Kidney capillary endothelial cell (primary cell): Measurements from ENCODE around the gene SLC28A2.
A peak's percentile ranks its signal among the peaks of the same experiment; 100 is the strongest.
"Not testable (repeated sequence)": the region's sequence is repeated elsewhere in the genome, so short reads cannot be mapped to it uniquely, and the experiment has no call there.

Experiments used
- DNase-seq: peaks from one replicate; pipeline ENCODE4 v3.0.0-alpha.2; 2018; ENCODE audit warnings: low spot score

The SLC28A2 gene

DNA sequence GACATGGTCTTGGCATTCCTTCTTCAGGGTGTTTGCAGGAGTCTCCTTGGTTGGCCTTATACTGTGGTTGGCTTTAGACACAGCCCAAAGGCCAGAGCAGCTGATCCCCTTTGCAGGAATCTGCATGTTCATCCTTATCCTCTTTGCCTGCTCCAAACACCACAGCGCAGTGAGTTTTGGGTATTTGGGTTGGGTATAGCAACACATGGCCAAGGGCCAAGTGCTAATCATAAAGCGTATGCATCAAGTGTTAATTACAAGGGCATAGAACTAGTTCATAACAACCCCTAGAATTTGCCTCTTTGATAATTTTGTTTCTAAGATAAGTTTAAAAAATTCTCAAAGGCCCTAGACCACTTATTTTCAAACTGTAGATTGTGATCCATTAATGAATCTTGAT, 11.8 kb downstream of the SLC28A2 start:
- DNase-seq = no peak

DNA sequence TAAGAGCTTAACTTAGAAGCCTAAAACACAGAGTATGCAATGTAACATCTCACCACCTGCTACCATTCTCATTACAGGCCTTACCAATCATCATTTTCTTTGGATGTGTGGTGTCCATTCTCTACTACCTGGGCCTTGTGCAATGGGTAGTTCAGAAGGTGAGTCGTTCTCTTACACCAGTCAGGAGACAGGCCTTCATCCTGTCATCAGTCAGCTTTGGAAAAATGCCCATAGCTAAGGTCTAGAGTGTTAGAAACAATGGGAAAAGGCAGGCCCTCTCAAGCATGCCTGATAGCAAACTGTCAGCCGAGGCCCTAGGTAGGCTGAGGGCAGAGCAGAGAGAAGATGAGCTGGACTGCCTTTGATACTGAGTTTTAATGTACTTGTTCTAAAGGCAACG, 13.5 kb downstream of the SLC28A2 start:
- no peak for DNase-seq

- DNase-seq = no peak
Observed at GRCh38 chr15:45268135-45268534, 16.1 kb downstream of the SLC28A2 start.

DNA sequence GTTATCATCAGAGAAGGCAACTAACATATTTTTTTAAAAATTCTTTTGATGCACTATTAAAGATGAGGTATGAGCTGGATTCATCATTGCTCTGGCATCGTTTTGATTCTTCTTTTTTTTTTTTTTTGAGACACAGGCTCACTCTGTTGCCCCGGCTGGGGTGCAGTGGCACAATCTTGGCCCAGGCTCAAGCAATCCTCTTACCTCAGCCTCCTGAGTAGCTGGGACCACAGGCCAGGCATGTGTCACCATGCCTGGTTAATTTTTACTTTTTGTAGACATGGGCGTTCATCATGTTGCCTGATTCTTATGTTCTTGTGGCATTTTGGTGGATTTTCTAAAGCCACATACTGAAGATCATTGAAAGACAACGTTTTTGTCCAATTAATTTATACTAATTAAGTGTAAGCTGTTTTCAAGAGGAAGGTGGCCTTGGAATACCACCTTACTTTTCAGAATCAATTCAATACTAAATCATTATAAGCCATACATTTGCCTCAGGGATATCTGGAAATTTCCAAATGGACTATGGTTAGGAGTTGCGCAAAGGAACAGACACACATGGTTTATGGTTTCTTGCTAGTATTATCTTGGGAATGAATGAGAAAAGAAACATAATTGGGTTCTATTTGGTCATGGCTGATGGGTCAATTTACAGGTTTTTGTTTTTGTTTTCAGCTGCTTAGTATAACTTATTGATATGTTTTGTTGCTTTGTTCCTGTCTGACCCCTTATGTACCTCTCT, 22.8 kb downstream of the SLC28A2 start:
- no peak for DNase-seq

- DNase-seq = peak; percentile 20
Observed at GRCh38 chr15:45276831-45277230, 24.8 kb downstream of the SLC28A2 start.

DNA sequence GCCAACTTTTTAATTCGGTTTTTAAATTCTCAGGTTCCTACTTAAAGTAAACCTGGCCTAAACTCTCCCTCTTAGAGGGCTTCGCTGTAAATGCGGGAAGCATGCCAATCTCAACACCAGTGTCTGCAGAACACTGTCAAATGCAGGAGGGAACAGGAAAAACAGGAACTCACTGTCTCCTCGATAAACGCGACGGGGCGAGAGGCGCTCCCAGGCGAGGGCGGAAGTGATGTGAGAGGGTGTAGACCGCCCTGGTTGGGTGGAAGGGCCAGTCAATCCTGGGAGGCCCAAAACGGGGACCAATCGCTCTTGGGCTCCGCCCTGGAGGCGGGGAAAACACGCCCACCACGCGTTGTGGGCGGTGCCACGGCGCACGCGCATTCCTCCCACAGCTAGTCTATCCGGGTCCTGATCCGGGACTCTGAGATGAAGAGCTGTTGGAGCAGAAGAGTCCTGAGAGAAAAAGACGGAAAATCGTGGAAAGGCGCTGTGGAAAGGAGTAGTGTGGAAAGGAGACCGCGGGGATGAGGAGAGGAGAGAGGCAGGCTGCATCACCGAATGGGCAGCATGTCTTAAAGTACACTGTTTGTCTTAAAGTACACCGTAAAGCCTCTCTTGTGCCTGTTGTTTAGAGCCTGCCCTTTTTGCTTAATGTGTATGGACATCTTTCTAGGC, 27.1 kb downstream of the SLC28A2 start:
- peak; percentile 96 for DNase-seq

GRCh38 chr15:45285413-45285812, 33.4 kb downstream of the SLC28A2 start:
- no peak for DNase-seq

DNA sequence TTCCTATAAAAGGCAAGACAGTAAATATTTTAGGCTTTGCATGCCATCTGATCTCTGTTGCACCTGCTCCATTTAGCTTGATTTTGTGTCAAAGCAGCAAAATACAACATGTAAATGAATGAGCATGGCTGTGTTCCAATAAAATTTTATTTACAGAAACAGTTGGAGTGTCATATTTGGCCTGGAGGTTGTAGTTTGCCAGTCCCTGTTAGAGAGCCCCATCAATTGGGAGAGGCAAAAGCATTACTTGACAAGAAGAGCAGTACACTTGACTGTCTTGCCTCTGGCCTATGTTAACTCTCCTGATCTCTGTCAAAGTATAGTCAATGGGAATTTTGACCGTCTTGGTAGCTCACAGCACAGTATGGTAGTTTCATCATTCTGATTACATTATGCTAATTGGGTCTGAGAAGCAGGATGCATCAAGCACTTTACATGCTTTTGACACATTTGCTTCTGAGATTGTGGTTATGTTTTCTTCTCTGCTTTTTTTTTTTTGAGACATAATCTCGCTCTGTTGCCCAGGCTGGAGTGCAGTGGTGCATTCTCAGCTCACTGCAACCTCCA, 35.4 kb downstream of the SLC28A2 start:
- no peak for DNase-seq

DNA sequence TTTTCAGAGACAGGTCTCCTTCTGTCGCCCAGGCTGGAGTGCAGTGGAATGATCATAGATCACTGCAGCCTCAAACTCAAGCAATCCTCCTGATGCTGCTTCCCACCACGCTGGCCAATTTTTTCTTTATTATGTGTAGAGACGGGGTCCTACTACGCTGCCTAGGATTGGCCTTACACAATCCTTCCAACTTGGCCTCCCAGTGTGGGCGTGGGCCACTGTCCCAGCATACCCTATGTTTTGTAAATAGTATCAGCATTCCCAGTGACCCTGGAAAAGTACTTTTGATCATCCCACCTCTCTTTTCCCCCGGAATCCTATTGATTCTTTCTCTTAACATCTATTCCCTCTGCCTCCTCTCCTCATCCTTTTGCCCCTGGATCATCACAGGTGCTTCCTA, 36.9 kb downstream of the SLC28A2 start:
- no peak for DNase-seq

GRCh38 chr15:45291822-45292582, 40.0 kb downstream of the SLC28A2 start:
- DNase-seq = no peak

DNA sequence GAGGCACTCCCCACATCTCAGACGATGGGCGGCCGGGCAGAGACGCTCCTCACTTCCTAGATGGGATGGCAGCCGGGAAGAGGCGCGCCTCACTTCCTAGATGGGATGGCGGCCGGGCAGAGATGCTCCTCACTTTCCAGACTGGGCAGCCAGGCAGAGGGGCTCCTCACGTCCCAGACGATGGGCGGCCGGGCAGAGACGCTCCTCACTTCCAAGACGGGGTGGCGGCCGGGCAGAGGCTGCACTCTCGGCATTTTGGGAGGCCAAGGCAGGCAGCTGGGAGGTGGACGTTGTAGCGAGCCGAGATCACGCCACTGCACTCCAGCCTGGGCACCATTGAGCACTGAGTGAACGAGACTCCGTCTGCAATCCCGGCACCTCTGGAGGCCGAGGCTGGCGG, 41.3 kb downstream of the SLC28A2 start:
- DNase-seq = not testable (repeated sequence)

- DNase-seq = not testable (repeated sequence)
Observed at GRCh38 chr15:45298964-45299378, 46.9 kb downstream of the SLC28A2 start.

DNA sequence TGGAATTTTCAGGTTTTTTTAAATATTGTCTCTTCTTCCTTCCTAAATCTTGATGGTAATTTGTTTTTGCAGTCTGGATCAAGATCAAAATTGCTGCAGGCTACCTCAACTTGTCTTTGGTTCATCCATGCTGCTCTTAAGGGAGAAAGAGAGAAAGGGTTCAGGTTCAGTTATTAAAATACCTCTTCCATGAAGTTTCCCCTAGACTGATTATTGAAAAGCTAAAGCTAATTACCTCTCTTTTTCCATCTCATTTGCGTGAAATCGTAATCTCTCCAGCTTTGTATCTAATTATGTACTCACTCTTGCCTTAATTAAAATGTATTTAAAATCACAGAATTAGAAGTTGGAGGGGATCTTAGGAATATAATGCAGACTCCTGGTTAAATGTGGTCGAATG, 52.7 kb downstream of the SLC28A2 start:
- DNase-seq = no peak

DNA sequence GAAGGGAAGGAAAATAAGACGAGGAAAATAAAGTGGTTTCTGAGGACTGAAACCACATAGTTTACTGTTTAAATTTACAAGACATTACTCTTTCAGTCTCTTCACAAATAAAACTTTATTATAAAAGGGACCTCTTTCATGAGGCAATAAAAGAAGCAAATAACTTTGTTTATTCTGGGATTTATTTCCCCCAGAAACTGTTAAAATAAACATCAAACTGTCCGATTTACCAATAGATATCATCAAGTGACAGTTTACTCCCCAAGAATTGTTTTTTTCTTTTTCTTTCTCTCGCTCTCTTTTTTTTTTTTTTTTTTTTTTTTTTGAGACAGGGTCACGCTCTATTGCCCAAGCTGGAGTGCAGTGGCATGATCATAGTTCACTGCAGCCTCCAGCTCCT, 54.1 kb downstream of the SLC28A2 start:
- no peak for DNase-seq

DNA sequence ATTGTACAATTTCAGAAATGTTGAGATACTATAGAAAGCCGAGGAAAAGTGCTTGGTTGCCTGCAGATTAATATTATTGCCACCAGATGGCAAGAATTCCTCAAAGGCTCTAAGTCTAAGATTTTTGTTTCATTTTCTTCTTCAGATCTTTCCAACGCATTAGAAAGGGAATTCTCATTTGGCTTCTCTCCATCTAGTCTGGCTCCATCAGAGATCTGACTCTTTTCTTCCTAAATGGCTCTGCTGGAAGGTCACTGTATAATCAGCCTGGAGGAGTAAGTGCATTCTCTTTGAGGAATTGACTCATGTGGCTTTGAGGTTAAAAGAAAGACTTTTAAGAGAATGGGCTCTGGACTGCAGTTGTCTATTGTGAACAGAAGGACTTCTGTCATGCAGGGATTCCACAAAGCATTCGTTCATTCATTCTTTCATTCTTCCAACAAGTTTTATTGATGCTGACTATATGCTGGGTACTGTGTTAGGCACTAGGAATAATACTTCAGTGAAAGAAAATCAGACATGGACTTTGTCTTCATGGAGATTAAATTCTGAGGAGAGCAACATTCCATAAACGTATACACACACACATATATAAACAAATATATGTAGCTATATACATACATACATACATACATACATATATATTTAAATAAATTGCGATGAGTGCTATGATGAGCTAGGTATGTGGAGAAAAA, 55.3 kb downstream of the SLC28A2 start:
- DNase-seq = peak; percentile 4

DNA sequence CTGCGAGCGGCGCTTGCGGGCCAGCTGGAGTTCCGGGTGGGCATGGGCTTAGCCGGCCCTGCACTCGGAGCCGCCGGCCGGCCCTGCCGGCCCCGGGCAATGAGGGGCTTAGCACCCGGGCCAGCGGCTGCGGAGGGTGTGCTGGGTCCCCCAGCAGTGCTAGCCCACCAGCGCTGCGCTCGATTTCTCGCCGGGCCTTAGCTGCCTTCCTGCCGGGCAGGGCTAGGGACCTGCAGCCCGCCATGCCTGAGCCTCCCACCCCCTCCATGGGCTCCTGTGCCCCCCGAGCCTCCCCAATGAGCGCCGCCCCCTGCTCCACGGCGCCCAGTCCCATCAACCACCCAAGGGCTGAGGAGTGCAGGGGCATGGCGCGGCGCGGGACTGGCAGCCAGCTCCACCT, 62.1 kb downstream of the SLC28A2 start:
- not testable (repeated sequence) for DNase-seq

GRCh38 chr15:45314960-45315359, 62.9 kb downstream of the SLC28A2 start:
- DNase-seq = no peak

DNA sequence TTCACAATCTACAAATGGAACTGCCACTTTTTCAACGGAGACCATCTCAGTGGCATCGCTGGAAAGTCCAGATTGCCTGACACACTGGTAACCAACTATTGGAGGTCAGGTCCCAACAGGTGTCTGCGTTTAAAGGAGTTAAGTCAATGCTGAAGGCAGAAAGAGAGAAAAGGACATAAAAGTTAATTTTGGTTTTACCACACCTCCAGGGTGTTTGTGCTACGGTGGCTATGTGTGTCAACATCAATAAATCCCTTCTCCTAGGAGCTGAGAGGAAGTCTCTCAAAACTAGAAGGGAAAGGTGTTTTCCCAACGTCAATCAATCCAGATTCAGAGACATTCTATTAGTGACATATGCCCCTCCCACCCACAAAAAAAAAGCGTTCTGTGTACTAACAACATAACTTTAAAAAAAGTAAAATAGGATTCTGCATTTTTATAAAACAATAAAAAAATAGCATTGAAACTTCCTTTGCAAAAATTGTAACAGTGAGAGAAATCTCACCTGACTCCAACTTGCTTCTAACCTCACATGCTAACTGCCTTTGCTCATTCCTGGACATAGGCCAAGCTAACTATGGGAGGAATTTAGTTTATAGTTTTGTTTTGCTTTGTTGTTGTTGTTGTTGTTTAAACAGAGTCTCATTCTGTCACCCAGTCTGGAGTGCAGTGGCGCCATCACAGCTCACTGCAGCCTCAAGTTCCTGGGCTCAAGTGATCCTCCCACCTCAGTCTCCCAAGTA, 67.6 kb downstream of the SLC28A2 start:
- DNase-seq = no peak

DNA sequence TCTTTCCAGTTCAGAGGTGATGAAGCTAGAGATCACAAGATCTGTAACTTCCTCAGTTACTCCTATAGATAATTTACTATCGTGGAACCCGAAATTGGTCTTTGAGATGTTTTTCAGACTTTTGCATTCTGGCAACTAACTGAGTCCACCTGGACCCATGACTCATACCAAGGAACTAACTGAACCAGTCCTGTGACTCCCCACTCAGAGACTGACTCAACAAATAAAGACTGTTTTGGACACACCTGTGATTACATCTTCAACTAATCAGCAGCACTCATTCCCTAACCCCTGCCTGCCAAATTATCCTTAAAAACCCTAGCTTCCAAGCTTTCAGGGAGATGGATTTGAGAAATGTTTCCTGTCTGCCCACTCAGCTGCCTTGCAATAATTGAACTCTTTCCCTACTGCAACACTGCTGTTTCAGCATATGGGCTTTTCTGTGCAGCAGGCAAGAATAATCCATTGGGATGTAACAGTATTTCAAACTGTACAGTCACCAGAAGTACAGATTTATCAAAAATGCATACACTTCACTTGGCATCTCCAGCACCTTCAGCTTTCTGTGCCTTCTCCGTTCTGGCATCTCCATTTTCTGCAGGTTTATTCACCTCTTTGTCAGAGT, 68.7 kb downstream of the SLC28A2 start:
- no peak for DNase-seq

- no peak for DNase-seq
Observed at GRCh38 chr15:45326280-45326679, 74.2 kb downstream of the SLC28A2 start.

DNA sequence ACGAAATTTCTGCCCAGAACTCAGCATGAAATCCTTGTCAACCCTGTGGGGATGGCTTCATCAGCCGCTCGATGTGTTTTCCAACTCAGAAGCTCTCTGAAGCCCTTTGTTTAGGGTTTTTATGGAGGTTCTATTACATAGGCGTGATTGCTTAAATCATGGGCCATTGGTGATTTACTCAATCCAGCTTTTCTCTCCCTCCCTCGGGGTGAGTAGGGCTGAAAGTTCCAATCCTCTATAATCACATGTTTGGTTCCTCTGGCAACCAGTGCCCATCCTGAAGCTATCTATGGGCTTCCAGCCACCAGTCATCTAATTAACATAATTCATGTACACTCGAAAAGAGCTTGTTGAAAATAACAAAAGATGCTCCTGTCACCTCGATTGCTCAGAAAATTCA, 74.7 kb downstream of the SLC28A2 start:
- DNase-seq = no peak
